GM12878 (cell line): ENCODE measurements around the gene CREB5. TPM values are rescaled to one million over a fixed set of nuclear protein-coding genes. Genes with fewer than 3 reads are reported as not detected.

Experiments
- ATAC-seq: fragments of 200-7000 bp; cut with Tn5 transposase; 3 replicates; pipeline ENCODE4 v1.9.1; 2020; ENCODE audit warnings: mild to moderate bottlenecking, moderate library complexity
- BruUV-seq: library from RNA; stranded (reverse); fragments of 400-500 nt; replicated peaks from 2 replicates; lab custom pipeline; 2021; lab: Mats Ljungman, UMichigan
- CTCF ChIA-PET: fragments of 300-600 bp; sonication (Branson Sonifier 250); formaldehyde crosslinking; extraction: SDS; loops from one replicate; lab custom pipeline; 2021; ENCODE audit warnings: inconsistent platforms; lab: Yijun Ruan, JAX
- POLR2A ChIA-PET: fragments of 350-600 bp; formaldehyde crosslinking; extraction: SDS; loops from one replicate; lab custom pipeline; 2021; ENCODE audit warnings: inconsistent platforms; lab: Charles Lee
- RAD21 ChIA-PET: fragments of 300-600 bp; sonication (Branson Sonifier 250); formaldehyde crosslinking; loops from one replicate; lab custom pipeline; 2023; ENCODE audit warnings: antibody characterized with exemption; ENCODE audit not compliant: unreplicated experiment; lab: Charles Lee
- SMC1A ChIA-PET: fragments of 300-600 bp; sonication (Branson Sonifier 250); formaldehyde crosslinking; loops from one replicate; lab custom pipeline; 2023; ENCODE audit not compliant: unreplicated experiment, uncharacterized antibody; lab: Charles Lee
- DNase-seq: peaks from one replicate; pipeline ENCODE4 v3.0.0-alpha.2; 2011; ENCODE audit warnings: low read depth, low spot score
- FAIRE-seq: peaks from 3 replicates; lab custom pipeline; 2011; peaks lifted over from hg19 to GRCh38; lab: Jason Lieb, UNC
- H2AFZ ChIP-seq: 2 replicates; pipeline ENCODE4 v1.6.0; 2011; ENCODE audit warnings: low read depth, low read length, control low read depth; ENCODE audit not compliant: control insufficient read depth
- H3K27ac ChIP-seq: 2 replicates; pipeline ENCODE4 v1.5.1; 2011; ENCODE audit warnings: control low read depth; ENCODE audit not compliant: control insufficient read depth, insufficient read depth
- H3K27me3 ChIP-seq, 2 experiments: replicated peaks in 1 of 2; 2 replicates each; pipeline versions ENCODE4 v1.6.0 to v1.6.1; 2011; ENCODE audit warnings: low read length in 1 of 2; ENCODE audit not compliant: control insufficient read depth in 2 of 2, insufficient read depth in 2 of 2
- H3K36me3 ChIP-seq, 2 experiments: 2 replicates each; pipeline ENCODE4 v1.5.1; 2011; ENCODE audit warnings: low read length in 1 of 2; ENCODE audit not compliant: control insufficient read depth in 2 of 2, insufficient read depth in 2 of 2
- H3K4me1 ChIP-seq: 2 replicates; pipeline ENCODE4 v1.6.1; 2011; ENCODE audit warnings: mild to moderate bottlenecking, low read length, moderate library complexity, mixed read lengths; ENCODE audit not compliant: control insufficient read depth, insufficient read depth
- H3K4me2 ChIP-seq: 2 replicates; pipeline ENCODE4 v1.6.0; 2011; ENCODE audit warnings: control low read depth; ENCODE audit not compliant: control insufficient read depth, insufficient read depth
- H3K4me3 ChIP-seq: fragments of 200-600 bp; sonication (generic); 2 replicates; pipeline ENCODE4 v1.5.1; 2016
- H3K79me2 ChIP-seq: 2 replicates; pipeline ENCODE4 v1.6.0; 2011; ENCODE audit warnings: low read length; ENCODE audit not compliant: control insufficient read depth, insufficient read depth
- H3K9ac ChIP-seq: 2 replicates; pipeline ENCODE4 v1.8.0; 2011; ENCODE audit warnings: low read length, control low read depth, mixed read lengths; ENCODE audit not compliant: control insufficient read depth, insufficient read depth
- H3K9me3 ChIP-seq: replicated peaks from 3 replicates; pipeline ENCODE4 v1.5.1; 2011; ENCODE audit warnings: mild to moderate bottlenecking, low read length; ENCODE audit not compliant: control insufficient read depth, insufficient read depth
- H4K20me1 ChIP-seq: 2 replicates; pipeline ENCODE4 v1.6.0; 2011; ENCODE audit not compliant: control insufficient read depth, insufficient read depth
- BCL11A ChIP-seq: IDR thresholded peaks from 2 replicates; pipeline ENCODE4 v1.6.1; 2011; ENCODE audit warnings: low read depth, low read length
- BMI1 ChIP-seq: fragments of 450-650 bp; IDR thresholded peaks from 2 replicates; pipeline ENCODE4 v1.6.1; 2016; ENCODE audit warnings: mild to moderate bottlenecking, moderate library complexity, borderline replicate concordance
- CHD2 ChIP-seq: IDR thresholded peaks from 2 replicates; pipeline ENCODE4 v1.6.1; 2011; ENCODE audit warnings: low read depth, low read length, improper control_type of control experiment, borderline replicate concordance
- HDGF ChIP-seq: fragments of 450-650 bp; IDR thresholded peaks from 2 replicates; pipeline ENCODE4 v1.6.1; 2016; ENCODE audit warnings: antibody characterized with exemption
- KDM1A ChIP-seq: fragments of 200-600 bp; sonication (generic); IDR thresholded peaks from 2 replicates; pipeline ENCODE4 v1.6.1; 2016; ENCODE audit warnings: borderline replicate concordance
- MTA2 ChIP-seq: fragments of 450-650 bp; IDR thresholded peaks from 2 replicates; pipeline ENCODE4 v1.6.1; 2016; ENCODE audit warnings: low read depth, mild to moderate bottlenecking, moderate library complexity
- TARDBP ChIP-seq: IDR thresholded peaks from 2 replicates; pipeline ENCODE4 v1.6.1; 2016; ENCODE audit warnings: borderline replicate concordance
- TBL1XR1 ChIP-seq: IDR thresholded peaks from 2 replicates; pipeline ENCODE4 v1.6.1; 2012; ENCODE audit warnings: low read depth, low read length, improper control_type of control experiment
- USF1 ChIP-seq: IDR thresholded peaks from 2 replicates; pipeline ENCODE4 v1.6.1; 2011; ENCODE audit warnings: borderline replicate concordance, low read depth, mild to moderate bottlenecking, moderate library complexity, mixed read lengths, low read length; ENCODE audit not compliant: insufficient read depth; ENCODE audit errors: extremely low read length
- YY1 ChIP-seq: IDR thresholded peaks from 2 replicates; pipeline ENCODE4 v1.6.1; 2011; ENCODE audit warnings: low read depth, mild to moderate bottlenecking, low read length
- ZNF687 ChIP-seq: fragments of 450-650 bp; IDR thresholded peaks from 2 replicates; pipeline ENCODE4 v1.6.1; 2017; ENCODE audit warnings: mild to moderate bottlenecking, moderate library complexity
- WGBS: methylation state at CpG from one replicate; pipeline ENCODE4 v1.1.6; 2016; ENCODE audit warnings: low lambda C conversion rate; ENCODE audit not compliant: insufficient replicate concordance, insufficient coverage; ENCODE audit errors: missing lambda C conversion rate; 5-methylcytosine and 5-hydroxymethylcytosine counted together
- in situ Hi-C: fragments of 300-500 bp; cut with MboI; formaldehyde crosslinking; loops from 9 replicates; pipeline ENCODE4 v1.14.3; 2018; ENCODE audit warnings: mixed read lengths
- intact Hi-C: fragments of 100-400 bp; cut with micrococcal nuclease; formaldehyde crosslinking; loops from one replicate; pipeline ENCODE4 v1.14.2; 2022; ENCODE audit not compliant: unreplicated experiment
- polyA plus RNA-seq, 11 experiments: library from polyadenylated mRNA; depleted of rRNA in 4 of 11; unstranded in 6 of 11; stranded (reverse) in 5 of 11; fragments of >200 nt; fragmentation: Nextera tagmentation in 4 of 11; fragmentation: Illumina TruSeq in 1 of 11; extraction: Ambion mirVana in 4 of 11; extraction: Trizol in 1 of 11; gene quantifications; 1 replicate in 1 of 11; 2 replicates in 10 of 11; pipeline versions ENCODE4 v1.2.1 to v1.2.3, GENCODE V29; 2011 to 2016; ENCODE audit warnings: inconsistent platforms in 2 of 11, missing spikeins in 2 of 11, low read depth in 1 of 11
- total RNA-seq, 4 experiments: library from RNA; depleted of rRNA in 3 of 4; stranded (reverse); fragments of >200 nt in 3 of 4; fragmentation: Illumina TruSeq in 1 of 4; extraction: Trizol in 1 of 4; gene quantifications; 2 replicates each; pipeline versions ENCODE4 v1.2.1 to v1.2.3, GENCODE V29; 2013 to 2021

Gene CREB5
- total and polyA plus RNA-seq, 10 of the 15 experiments (the other 5 are each of a cell fraction or from before 2014, with no cell fraction given) = 12.9 to 74.1 (median 53.0) TPM

- ChIA-PET POLR2A (interaction anchor here (0.7 to 1.4 kb wide), 2 partner anchors 14 to 63 kb away, joined by 3 to 4 read pairs; no protein-coding TSS in a partner anchor), RAD21 (interaction anchor here (0.8 to 1.2 kb wide), 3 partner anchors 8 to 345 kb away, joined by 3 to 4 read pairs (median 3); no protein-coding TSS in a partner anchor), CTCF (interaction anchor here (0.8 to 1.8 kb wide), 3 partner anchors 16 to 102 kb away, joined by 3 to 4 read pairs (median 3); no protein-coding TSS in a partner anchor), SMC1A (interaction anchor here (0.7 to 1.7 kb wide), 7 partner anchors 8 to 173 kb away, joined by 3 to 7 read pairs (median 3); no protein-coding TSS in a partner anchor)
- BruUV-seq = no TSS peak
- Histone ChIP-seq H3K9me3 (no peaks in the 10 kb centered on the region), H4K20me1 (no peaks in the 10 kb centered on the region), H3K79me2 (no peaks in the 10 kb centered on the region), H3K27me3 (no peaks in the 10 kb centered on the region), H3K36me3 (peaks cover 0 to under 1% of the 10 kb centered on the region in 2 experiments; a peak in 2 of 4 replicates), H3K4me3 (no peak overlapping the region), H2AFZ (no peak overlapping the region), H3K4me1 (no peaks in the 10 kb centered on the region), H3K4me2 (no peak overlapping the region), H3K27ac (no peak overlapping the region), H3K9ac (no peak overlapping the region)
- intact Hi-C loops = no loop called here
- ATAC-seq (no peak), DNase-seq (no peak), FAIRE-seq (peak; percentile 27)
- in situ Hi-C loops = no loop called here
- TF ChIP-seq MTA2 (peak; percentile 13; the same call in 1 of the 2 replicates), BCL11A (no peak)
- 28% methylated on average over 11 of the region's 11 CpGs for WGBS
These were observed 229.6 kb downstream of the CREB5 start for GRCh38 chr7:28641752-28642545.

- Histone ChIP-seq H3K4me1 (no peaks in the 10 kb centered on the region), H3K9ac (no peak overlapping the region), H3K27me3 (no peaks in the 10 kb centered on the region), H3K9me3 (no peaks in the 10 kb centered on the region), H3K4me3 (no peak overlapping the region), H3K4me2 (no peak overlapping the region), H3K36me3 (peaks cover 0 to 2% of the 10 kb centered on the region in 2 experiments; a peak in 2 of 4 replicates), H4K20me1 (no peaks in the 10 kb centered on the region), H3K79me2 (no peaks in the 10 kb centered on the region), H3K27ac (no peak overlapping the region), H2AFZ (no peak overlapping the region)
- in situ Hi-C loops (no loop called here), intact Hi-C loops (no loop called here)
- BruUV-seq = no TSS peak
- whole genome bisulfite sequencing = 88% methylated on average over 1 of the region's 1 CpG
- RAD21 ChIA-PET = interaction anchor here (0.7 to 1.2 kb wide), 2 partner anchors 62 to 256 kb away, joined by 3 to 4 read pairs; no protein-coding TSS in a partner anchor
- POLR2A ChIA-PET = no interaction called here
- FAIRE-seq (no peak), DNase-seq (no peak), ATAC-seq (no peak; the same call in 2 of the 3 replicates)
- SMC1A ChIA-PET = interaction anchor here (0.7 to 1.5 kb wide), 4 partner anchors 12 to 172 kb away, joined by 3 read pairs; no protein-coding TSS in a partner anchor
- CTCF ChIA-PET = interaction anchor here (1.8 kb wide), 1 partner anchor 57 kb away, joined by 4 read pairs; no protein-coding TSS in a partner anchor
- TF ChIP-seq KDM1A (no peak), USF1 (no peak), YY1 (no peak), BMI1 (no peak), CHD2 (no peak), HDGF (no peak), ZNF687 (no peak), TARDBP (no peak), TBL1XR1 (no peak)
These were observed 230.9 kb downstream of the CREB5 start for GRCh38 chr7:28643188-28643569.
